SK-N-SH (cell line): ENCODE data around the gene PROSER3. TPM values are rescaled to one million over a fixed set of nuclear protein-coding genes. Genes with fewer than 3 reads are reported as not detected.

ENCODE experiments used
- CTCF ChIA-PET: fragments of 300-600, 350-600 bp; formaldehyde crosslinking; extraction: SDS; loops from one replicate; lab custom pipeline; 2021; lab: Yijun Ruan, JAX
- POLR2A ChIA-PET: fragments of 350-600 bp; sonication (Branson Sonifier 250); formaldehyde crosslinking; extraction: SDS; loops from one replicate; lab custom pipeline; 2020; ENCODE audit warnings: antibody characterized with exemption, inconsistent platforms; lab: Yijun Ruan, JAX
- DNase-seq: peaks from one replicate; pipeline ENCODE4 v3.0.0; 2012
- H2AFZ ChIP-seq: fragments of 200-600 bp; sonication (generic); 2 replicates; pipeline ENCODE4 v1.8.1; 2016; ENCODE audit warnings: antibody characterized with exemption, mild to moderate bottlenecking, low read depth
- H3F3A ChIP-seq: fragments of 200-600 bp; sonication (generic); replicated peaks from 2 replicates; pipeline ENCODE3; 2016; ENCODE audit warnings: antibody characterized with exemption, mild to moderate bottlenecking; ENCODE audit not compliant: insufficient read depth
- H3K27ac ChIP-seq, 2 experiments: fragments of 200-500 bp in 1 of 2; fragments of 200-600 bp in 1 of 2; sonication (Bioruptor generic) in 1 of 2; sonication (generic), shearing (Covaris generic) in 1 of 2; 2 replicates each; pipeline versions ENCODE4 v1.5.1 to v1.6.1; 2014 to 2016; ENCODE audit warnings: low read depth in 2 of 2, inconsistent platforms in 1 of 2, low read length in 1 of 2, mild to moderate bottlenecking in 1 of 2, mixed read lengths in 1 of 2
- H3K27me3 ChIP-seq: fragments of 200-600 bp; sonication (generic), shearing (Covaris generic); 2 replicates; pipeline ENCODE4 v1.6.1; 2016; ENCODE audit warnings: mixed run types; ENCODE audit not compliant: insufficient read depth
- H3K36me3 ChIP-seq, 2 experiments: fragments of 200-500 bp in 1 of 2; fragments of 200-600 bp in 1 of 2; sonication (Bioruptor generic) in 1 of 2; sonication (generic) in 1 of 2; replicated peaks in 1 of 2; 2 replicates each; pipeline versions ENCODE3 to v1.5.1; 2014 to 2016; ENCODE audit warnings: low read length in 1 of 2, mild to moderate bottlenecking in 1 of 2; ENCODE audit not compliant: insufficient read depth in 2 of 2, control insufficient read depth in 1 of 2
- H3K4me1 ChIP-seq, 2 experiments: fragments of 200-500 bp in 1 of 2; fragments of 200-600 bp in 1 of 2; sonication (Bioruptor generic) in 1 of 2; sonication (generic), shearing (Covaris generic) in 1 of 2; 2 replicates each; pipeline versions ENCODE4 v1.5.1 to v1.6.1; 2014 to 2016; ENCODE audit warnings: low read depth in 1 of 2, low read length in 1 of 2, mixed run types in 1 of 2; ENCODE audit not compliant: insufficient read depth in 2 of 2, control insufficient read depth in 1 of 2
- H3K4me2 ChIP-seq: fragments of 200-600 bp; sonication (generic), shearing (Covaris generic); 2 replicates; pipeline ENCODE4 v1.6.1; 2017; ENCODE audit warnings: mixed run types
- H3K4me3 ChIP-seq, 2 experiments: fragments of 200-500 bp in 1 of 2; fragments of 200-600 bp in 1 of 2; sonication (Bioruptor generic) in 1 of 2; sonication (generic), shearing (Covaris generic) in 1 of 2; 2 replicates each; pipeline versions ENCODE4 v1.5.1 to v1.8.1; 2014 to 2016; ENCODE audit warnings: low read depth in 2 of 2, inconsistent platforms in 1 of 2, low read length in 1 of 2, mild to moderate bottlenecking in 1 of 2, mixed read lengths in 1 of 2, moderate library complexity in 1 of 2
- H3K79me2 ChIP-seq: fragments of 200-600 bp; sonication (generic); 2 replicates; pipeline ENCODE4 v1.8.1; 2017; ENCODE audit warnings: mild to moderate bottlenecking; ENCODE audit not compliant: insufficient read depth
- H3K9ac ChIP-seq: fragments of 200-600 bp; sonication (generic); 2 replicates; pipeline ENCODE4 v1.6.1; 2017; ENCODE audit warnings: mixed run types
- H3K9me2 ChIP-seq: fragments of 200-600 bp; sonication (generic); 2 replicates; pipeline ENCODE4 v1.6.1; 2017; ENCODE audit warnings: mixed run types
- H3K9me3 ChIP-seq: fragments of 200-600 bp; sonication (generic); 2 replicates; pipeline ENCODE4 v1.6.1; 2017; ENCODE audit warnings: mixed run types, mild to moderate bottlenecking, moderate library complexity
- H4K20me1 ChIP-seq: fragments of 200-600 bp; sonication (generic); 2 replicates; pipeline ENCODE4 v1.6.1; 2017; ENCODE audit warnings: mild to moderate bottlenecking, mixed run types; ENCODE audit not compliant: insufficient read depth
- ELF1 ChIP-seq: IDR thresholded peaks from 2 replicates; pipeline ENCODE4 v1.4.0; 2012
- EP300 ChIP-seq, 2 experiments: IDR thresholded peaks; 2 replicates each; pipeline versions ENCODE4 v1.4.0 to v1.6.1; 2012; ENCODE audit warnings: borderline replicate concordance in 1 of 2, low read depth in 1 of 2, low read length in 1 of 2
- EZH2phosphoT487 ChIP-seq: fragments of 200-600 bp; sonication (generic); IDR thresholded peaks from 2 replicates; pipeline ENCODE4 v1.6.1; 2017; ENCODE audit warnings: low read depth, mixed run types, mild to moderate bottlenecking, antibody characterized with exemption, moderate library complexity, borderline replicate concordance
- FOSL2 ChIP-seq: IDR thresholded peaks from 2 replicates; pipeline ENCODE4 v1.4.0; 2012; ENCODE audit warnings: low read depth, mild to moderate bottlenecking, moderate library complexity, borderline replicate concordance
- FOXJ3 ChIP-seq: sonication (generic); formaldehyde crosslinking; IDR thresholded peaks from 2 replicates; pipeline ENCODE4 v1.5.1; 2020; ENCODE audit warnings: mild to moderate bottlenecking, missing genetic modification reagents
- FOXM1 ChIP-seq: IDR thresholded peaks from 2 replicates; pipeline ENCODE4 v1.4.0; 2012; ENCODE audit warnings: low read depth, mild to moderate bottlenecking
- GABPA ChIP-seq: IDR thresholded peaks from 2 replicates; pipeline ENCODE4 v1.4.0; 2012; ENCODE audit warnings: low read depth, mild to moderate bottlenecking
- GATA2 ChIP-seq: sonication (generic); formaldehyde crosslinking; IDR thresholded peaks from 2 replicates; pipeline ENCODE4 v1.5.0; 2020; ENCODE audit warnings: mild to moderate bottlenecking, missing genetic modification reagents
- IRF3 ChIP-seq: fragments of 150-350 bp; IDR thresholded peaks from 2 replicates; pipeline ENCODE4 v1.6.1; 2016; ENCODE audit warnings: mild to moderate bottlenecking, low read depth, low read length
- JUND ChIP-seq: IDR thresholded peaks from 2 replicates; pipeline ENCODE4 v1.4.0; 2012
- MEF2A ChIP-seq: IDR thresholded peaks from 2 replicates; pipeline ENCODE4 v1.4.0; 2012; ENCODE audit warnings: low read depth, borderline replicate concordance
- MXI1 ChIP-seq: IDR thresholded peaks from 2 replicates; pipeline ENCODE4 v1.6.1; 2012; ENCODE audit warnings: mild to moderate bottlenecking, low read depth, low read length, improper control_type of control experiment
- NFIC ChIP-seq: IDR thresholded peaks from 2 replicates; pipeline ENCODE4 v1.4.0; 2012; ENCODE audit warnings: borderline replicate concordance
- NRF1 ChIP-seq: IDR thresholded peaks from 2 replicates; pipeline ENCODE4 v1.6.1; 2012; ENCODE audit warnings: low read depth, mild to moderate bottlenecking, low read length
- POLR2AphosphoS5 ChIP-seq: IDR thresholded peaks from 2 replicates; pipeline ENCODE4 v1.6.1; 2012; ENCODE audit warnings: low read depth, low read length
- RAD21 ChIP-seq: IDR thresholded peaks from 2 replicates; pipeline ENCODE4 v1.6.1; 2012; ENCODE audit warnings: mild to moderate bottlenecking, low read length
- RCOR1 ChIP-seq: fragments of 150-350 bp; IDR thresholded peaks from 2 replicates; pipeline ENCODE4 v1.6.1; 2017; ENCODE audit warnings: antibody characterized with exemption, low read length
- REST ChIP-seq: IDR thresholded peaks from 2 replicates; pipeline ENCODE4 v1.6.1; 2012; ENCODE audit warnings: mild to moderate bottlenecking, low read depth, low read length, moderate library complexity
- RXRA ChIP-seq: IDR thresholded peaks from 2 replicates; pipeline ENCODE4 v1.4.0; 2012; ENCODE audit warnings: low read depth, mild to moderate bottlenecking, borderline replicate concordance
- SIN3A ChIP-seq: IDR thresholded peaks from 2 replicates; pipeline ENCODE4 v1.6.1; 2012; ENCODE audit warnings: low read depth, mild to moderate bottlenecking, low read length, moderate library complexity, borderline replicate concordance
- SMC3 ChIP-seq: IDR thresholded peaks from 2 replicates; pipeline ENCODE4 v1.6.1; 2012; ENCODE audit warnings: low read depth, low read length, improper control_type of control experiment
- TAF1 ChIP-seq: IDR thresholded peaks from 2 replicates; pipeline ENCODE4 v1.6.1; 2012; ENCODE audit warnings: low read depth, mild to moderate bottlenecking, low read length, moderate library complexity, borderline replicate concordance
- WGBS: methylation state at CpG from one replicate; pipeline ENCODE4 v1.1.6; 2017; ENCODE audit warnings: low lambda C conversion rate; 5-methylcytosine and 5-hydroxymethylcytosine counted together
- polyA plus RNA-seq, 3 experiments: library from polyadenylated mRNA; depleted of rRNA; stranded (reverse); fragments of >200 nt; gene quantifications; 2 replicates each; pipeline ENCODE4 v1.2.3, GENCODE V29; 2012
- TF ChIP-seq, protein P1 (sequence below): IDR thresholded peaks from 2 replicates; pipeline ENCODE4; 2012

The PROSER3 gene
- polyA plus RNA-seq, 1 of the 3 experiments (the other 2 are of a cell fraction), result 12.5 TPM

- no peaks in the 10 kb centered on the region for H3K9me2 ChIP-seq
- CTCF ChIA-PET, result no interaction called here
- POLR2A ChIA-PET, result no interaction called here
- TF ChIP-seq RCOR1 (no peak), NFIC (no peak), FOXM1 (no peak), FOSL2 (no peak), MEF2A (no peak), ELF1 (no peak), SIN3A (no peak), POLR2AphosphoS5 (no peak), EZH2phosphoT487 (no peak), GATA2 (CRISPR knock-in tag) (no peak), TAF1 (no peak), MXI1 (no peak), EP300 (IDR thresholded peaks at IDR 0.05; ENCODE audit: borderline replicate concordance in 1 of 2, low read depth in 1 of 2, low read length in 1 of 2) (no peak), SMC3 (no peak), IRF3 (no peak)
- H3K79me2 ChIP-seq, result peaks cover 13% of the 10 kb centered on the region; the same call in 1 of the 2 replicates
- no peaks in the 10 kb centered on the region for H4K20me1 ChIP-seq
- DNase-seq, result no peak
- no peak overlapping the region for H3K27ac ChIP-seq
- H3K4me1 ChIP-seq, result peaks cover 0 to 9% of the 10 kb centered on the region in 2 experiments; a peak in 2 of 4 replicates
- no peak overlapping the region for H3K4me3 ChIP-seq
- no peak overlapping the region for H2AFZ ChIP-seq
- H3F3A ChIP-seq, result no peaks in the 10 kb centered on the region
- no peak overlapping the region for H3K9ac ChIP-seq
- no peak overlapping the region for H3K4me2 ChIP-seq
- H3K36me3 ChIP-seq, result peaks cover 0 to 8% of the 10 kb centered on the region in 2 experiments
- WGBS, result 96% methylated on average over 19 of the region's 20 CpGs
- no peaks in the 10 kb centered on the region for H3K27me3 ChIP-seq
- no peaks in the 10 kb centered on the region for H3K9me3 ChIP-seq
These were observed 22.7 kb downstream of the PROSER3 start for GRCh38 chr19:35780717-35781116.

- 92% methylated on average over 9 of the region's 9 CpGs for WGBS
- no peak overlapping the region for H3K9ac ChIP-seq
- CTCF ChIA-PET, result no interaction called here
- no peak overlapping the region for H3K4me3 ChIP-seq
- peaks cover 0 to 2% of the 10 kb centered on the region in 2 experiments; a peak in 2 of 4 replicates for H3K4me1 ChIP-seq
- no peaks in the 10 kb centered on the region for H3K9me3 ChIP-seq
- no peaks in the 10 kb centered on the region for H4K20me1 ChIP-seq
- no peak for DNase-seq
- no peaks in the 10 kb centered on the region for H3K27me3 ChIP-seq
- H3K79me2 ChIP-seq, result peaks cover 6% of the 10 kb centered on the region; the same call in 1 of the 2 replicates
- no peak overlapping the region for H3K27ac ChIP-seq
- no peak overlapping the region for H3K4me2 ChIP-seq
- H3K9me2 ChIP-seq, result no peaks in the 10 kb centered on the region
- no peaks in the 10 kb centered on the region for H3F3A ChIP-seq
- peaks cover 0 to 8% of the 10 kb centered on the region in 2 experiments for H3K36me3 ChIP-seq
- POLR2A ChIA-PET, result no interaction called here
- TF ChIP-seq FOXJ3 (no peak), FOXM1 (no peak), GABPA (no peak), RCOR1 (no peak), NRF1 (no peak), TAF1 (no peak), JUND (no peak), REST (no peak), ELF1 (no peak), FOSL2 (no peak), NFIC (no peak), EP300 (IDR thresholded peaks at IDR 0.05; ENCODE audit: borderline replicate concordance in 1 of 2, low read depth in 1 of 2, low read length in 1 of 2) (no peak), RXRA (no peak), RAD21 (no peak), EZH2phosphoT487 (no peak)
- TF ChIP-seq, protein P1, sequence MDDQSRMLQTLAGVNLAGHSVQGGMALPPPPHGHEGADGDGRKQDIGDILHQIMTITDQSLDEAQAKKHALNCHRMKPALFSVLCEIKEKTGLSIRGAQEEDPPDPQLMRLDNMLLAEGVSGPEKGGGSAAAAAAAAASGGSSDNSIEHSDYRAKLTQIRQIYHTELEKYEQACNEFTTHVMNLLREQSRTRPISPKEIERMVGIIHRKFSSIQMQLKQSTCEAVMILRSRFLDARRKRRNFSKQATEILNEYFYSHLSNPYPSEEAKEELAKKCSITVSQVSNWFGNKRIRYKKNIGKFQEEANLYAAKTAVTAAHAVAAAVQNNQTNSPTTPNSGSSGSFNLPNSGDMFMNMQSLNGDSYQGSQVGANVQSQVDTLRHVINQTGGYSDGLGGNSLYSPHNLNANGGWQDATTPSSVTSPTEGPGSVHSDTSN, result no peak
- no peak overlapping the region for H2AFZ ChIP-seq
These were observed 23.7 kb downstream of the PROSER3 start for GRCh38 chr19:35781650-35782049.
